VCaP (cell line): ENCODE results near the gene PLXNA2.

Experiments used
- H3K27ac ChIP-seq: fragments of 450-650 bp; 2 replicates; pipeline ENCODE4 v1.5.1; 2017
- CTCF ChIP-seq: fragments of 450-650 bp; conservative IDR thresholded peaks from 2 replicates; pipeline ENCODE4 v1.5.1; 2017; ENCODE audit warnings: mild to moderate bottlenecking, moderate library complexity

The PLXNA2 gene

GRCh38 chr1:208174731-208175507 is 69.3 kb downstream of the PLXNA2 start:
- H3K27ac ChIP-seq, result no peak overlapping the region
- no peak for TF ChIP-seq CTCF

GRCh38 chr1:208174200-208174599 is 70.0 kb downstream of the PLXNA2 start:
- no peak for TF ChIP-seq CTCF

GRCh38 chr1:208173749-208174148 is 70.4 kb downstream of the PLXNA2 start:
- no peak for TF ChIP-seq CTCF
- no peak overlapping the region for H3K27ac ChIP-seq

More at GRCh38 chr1:208174200-208174599, 70.0 kb downstream of the PLXNA2 start:
- H3K27ac ChIP-seq, result no peak overlapping the region

- TF ChIP-seq CTCF, result no peak
- no peak overlapping the region for H3K27ac ChIP-seq
Observed at GRCh38 chr1:208172423-208173145, 71.6 kb downstream of the PLXNA2 start.

- no peak overlapping the region for H3K27ac ChIP-seq
- TF ChIP-seq CTCF, result no peak
Observed at GRCh38 chr1:208171616-208172422, 72.4 kb downstream of the PLXNA2 start.

- H3K27ac ChIP-seq, result no peak overlapping the region
- TF ChIP-seq CTCF, result no peak
Observed at GRCh38 chr1:208170252-208170651, 73.9 kb downstream of the PLXNA2 start.
